ENCODE measurements around the gene WBP2. TPM values are rescaled to one million over a fixed set of nuclear protein-coding genes. Genes with fewer than 3 reads are reported as not detected.

Gene WBP2
- total and polyA plus RNA-seq, 2 of the 13 experiments (the other 11 are each of a cell fraction or from before 2014, with no cell fraction given) = 29.2 to 29.5 TPM

- TF ChIP-seq ZNF513 (CRISPR knock-in tag; conservative IDR thresholded peaks at IDR 0.05) (peak; percentile 100), HES4 (CRISPR knock-in tag; IDR thresholded peaks at IDR 0.05; ENCODE audit: borderline replicate concordance) (no peak), U2AF2 (IDR thresholded peaks at IDR 0.05; ENCODE audit: low read depth, low read length) (0 out of 2 replicates have a peak, but pooled peaks have one; percentile 41), ZNF660 (CRISPR knock-in tag; IDR thresholded peaks at IDR 0.05; ENCODE audit: borderline replicate concordance, low read depth) (no peak), ZNF605 (CRISPR knock-in tag; IDR thresholded peaks at IDR 0.05) (peak; percentile 69), ZNF569 (CRISPR knock-in tag; IDR thresholded peaks at IDR 0.05; ENCODE audit: borderline replicate concordance) (peak; percentile 98; the same call in 1 of the 2 replicates), ARHGAP35 (CRISPR knock-in tag; IDR thresholded peaks at IDR 0.05; ENCODE audit: borderline replicate concordance) (peak; percentile 84; the same call in 1 of the 2 replicates), ZNF282 (IDR thresholded peaks at IDR 0.05; ENCODE audit: partially characterized antibody) (no peak), ZSCAN25 (CRISPR knock-in tag; IDR thresholded peaks at IDR 0.05) (peak; percentile 80), HINFP (CRISPR knock-in tag; IDR thresholded peaks at IDR 0.05; ENCODE audit: low read depth) (peak; percentile 80; the same call in 1 of the 2 replicates), MNT (IDR thresholded peaks at IDR 0.05) (peak; percentile 84), ZNF598 (CRISPR knock-in tag; IDR thresholded peaks at IDR 0.05; ENCODE audit: borderline replicate concordance) (peak; percentile 96), ZNF142 (CRISPR knock-in tag; IDR thresholded peaks at IDR 0.05) (no peak), ELF1 (CRISPR knock-in tag; IDR thresholded peaks at IDR 0.05) (peak; percentile 91), CAMTA2 (CRISPR knock-in tag; IDR thresholded peaks at IDR 0.05; ENCODE audit: borderline replicate concordance) (no peak; the same call in 1 of the 2 replicates), SMYD3 (CRISPR knock-in tag; IDR thresholded peaks at IDR 0.05) (no peak), HNRNPH1 (optimal IDR thresholded peaks at IDR 0.05; ENCODE audit: low read depth, low read length) (peak; percentile 34)
Observed at GRCh38 chr17:75855310-75856061, at the start of gene WBP2 (continued).

Measured in HepG2 (cell line).